HUES64 (cell line): ENCODE results near the gene ARMC10.
A peak's percentile ranks its signal among the peaks of the same experiment; 100 is the strongest.

Experiments
- H3K27ac ChIP-seq: 2 replicates; pipeline ENCODE4 v1.7.0; 2013; ENCODE audit warnings: low read depth, low read length, inconsistent platforms
- H3K27me3 ChIP-seq: 2 replicates; pipeline ENCODE4 v1.6.1; 2013; ENCODE audit warnings: mild to moderate bottlenecking, low read length; ENCODE audit not compliant: insufficient read depth
- H3K36me3 ChIP-seq: 2 replicates; pipeline ENCODE4 v1.6.1; 2013; ENCODE audit warnings: mild to moderate bottlenecking, low read length; ENCODE audit not compliant: insufficient read depth
- H3K4me1 ChIP-seq: 2 replicates; pipeline ENCODE4 v1.6.1; 2013; ENCODE audit warnings: mild to moderate bottlenecking, low read length, moderate library complexity; ENCODE audit not compliant: insufficient read depth
- H3K4me3 ChIP-seq: 2 replicates; pipeline ENCODE4 v1.5.1; 2013; ENCODE audit warnings: mild to moderate bottlenecking, low read length, moderate library complexity
- H3K9ac ChIP-seq: 2 replicates; pipeline ENCODE4 v1.6.1; 2013; ENCODE audit warnings: mild to moderate bottlenecking, low read depth, low read length
- H3K9me3 ChIP-seq: 2 replicates; pipeline ENCODE4 v1.6.1; 2013; ENCODE audit warnings: low read depth, low read length; ENCODE audit not compliant: insufficient read depth
- WGBS: fragments of 150-250, 120-280 bp; methylation state at CpG from one replicate; pipeline ENCODE4 v1.1.7; 2013; ENCODE audit warnings: missing lambda C conversion rate; 5-methylcytosine and 5-hydroxymethylcytosine counted together

ARMC10 gene

GRCh38 chr7:103058122-103058521, 16.8 kb upstream of the ARMC10 start:
- no peak overlapping the region for H3K27ac ChIP-seq
- no peaks in the 10 kb centered on the region for H3K27me3 ChIP-seq
- no peak overlapping the region for H3K9ac ChIP-seq
- 0 out of 2 replicates have a peak, but pooled peaks cover 9% of the 10 kb centered on the region for H3K36me3 ChIP-seq
- H3K9me3 ChIP-seq, result no peaks in the 10 kb centered on the region
- 0 out of 2 replicates have a peak, but pooled peaks cover 5% of the 10 kb centered on the region for H3K4me1 ChIP-seq
- H3K4me3 ChIP-seq, result no peak overlapping the region

- no peaks in the 10 kb centered on the region for H3K9me3 ChIP-seq
- no peak overlapping the region for H3K4me3 ChIP-seq
- 0 out of 2 replicates have a peak, but pooled peaks cover 5% of the 10 kb centered on the region for H3K4me1 ChIP-seq
- H3K27me3 ChIP-seq, result no peaks in the 10 kb centered on the region
- WGBS, result 93% methylated on average over 2 of the region's 2 CpGs
- no peak overlapping the region for H3K9ac ChIP-seq
- 0 out of 2 replicates have a peak, but pooled peaks cover 3% of the 10 kb centered on the region for H3K36me3 ChIP-seq
- H3K27ac ChIP-seq, result no peak overlapping the region
Observed at GRCh38 chr7:103059471-103059870, 15.5 kb upstream of the ARMC10 start.

- Histone ChIP-seq H3K4me1 (0 out of 2 replicates have a peak, but pooled peaks cover 5% of the 10 kb centered on the region), H3K9me3 (0 out of 2 replicates have a peak, but pooled peaks cover 2% of the 10 kb centered on the region), H3K27ac (no peak overlapping the region), H3K4me3 (no peak overlapping the region), H3K27me3 (no peaks in the 10 kb centered on the region), H3K9ac (no peak overlapping the region), H3K36me3 (no peaks in the 10 kb centered on the region)
- 84% methylated on average over 3 of the region's 3 CpGs for WGBS
Observed at GRCh38 chr7:103063895-103064294, 11.0 kb upstream of the ARMC10 start.

- H3K9ac ChIP-seq, result no peak overlapping the region
- no peaks in the 10 kb centered on the region for H3K27me3 ChIP-seq
- H3K9me3 ChIP-seq, result peaks cover 2% of the 10 kb centered on the region; the same call in 1 of the 2 replicates
- no peak overlapping the region for H3K4me3 ChIP-seq
- WGBS, result 10% methylated on average over 1 of the region's 1 CpG
- no peaks in the 10 kb centered on the region for H3K36me3 ChIP-seq
- no peak overlapping the region for H3K27ac ChIP-seq
- H3K4me1 ChIP-seq, result 0 out of 2 replicates have a peak, but pooled peaks cover 5% of the 10 kb centered on the region
Observed at GRCh38 chr7:103065667-103066066, 9.3 kb upstream of the ARMC10 start.

- no peaks in the 10 kb centered on the region for H3K36me3 ChIP-seq
- peaks cover 2% of the 10 kb centered on the region; the same call in 1 of the 2 replicates for H3K9me3 ChIP-seq
- H3K27me3 ChIP-seq, result no peaks in the 10 kb centered on the region
- no peak overlapping the region for H3K9ac ChIP-seq
- H3K27ac ChIP-seq, result no peak overlapping the region
- H3K4me1 ChIP-seq, result peaks cover 4% of the 10 kb centered on the region; the same call in 1 of the 2 replicates
- no peak overlapping the region for H3K4me3 ChIP-seq
- 94% methylated on average over 23 of the region's 23 CpGs for WGBS
Observed at GRCh38 chr7:103068414-103069403, 6.2 kb upstream of the ARMC10 start.

GRCh38 chr7:103071000-103071399, 3.9 kb upstream of the ARMC10 start:
- 93% methylated on average over 2 of the region's 2 CpGs for WGBS
- Histone ChIP-seq H3K9ac (no peak overlapping the region), H3K27ac (no peak overlapping the region), H3K4me1 (peaks cover 8% of the 10 kb centered on the region; the same call in 1 of the 2 replicates), H3K36me3 (no peaks in the 10 kb centered on the region), H3K4me3 (no peak overlapping the region), H3K9me3 (peaks cover 2% of the 10 kb centered on the region; the same call in 1 of the 2 replicates), H3K27me3 (no peaks in the 10 kb centered on the region)

- Histone ChIP-seq H3K27ac (no peak overlapping the region), H3K9me3 (no peaks in the 10 kb centered on the region; the same call in 1 of the 2 replicates), H3K9ac (peak overlapping the region; percentile 85), H3K36me3 (0 out of 2 replicates have a peak, but pooled peaks cover 4% of the 10 kb centered on the region), H3K4me1 (peaks cover 8% of the 10 kb centered on the region; the same call in 1 of the 2 replicates), H3K4me3 (peak overlapping the region; percentile 100), H3K27me3 (no peaks in the 10 kb centered on the region)
- WGBS, result 11% methylated on average over 6 of the region's 6 CpGs
Observed at GRCh38 chr7:103073989-103074518, 886 bp upstream of the ARMC10 start.

- Histone ChIP-seq H3K27me3 (no peaks in the 10 kb centered on the region), H3K4me3 (peak overlapping the region; percentile 100), H3K9ac (peak overlapping the region; percentile 85), H3K4me1 (peaks cover 8% of the 10 kb centered on the region; the same call in 1 of the 2 replicates), H3K36me3 (peaks cover 8% of the 10 kb centered on the region; the same call in 1 of the 2 replicates), H3K27ac (peak overlapping the region; percentile 91; the same call in 1 of the 2 replicates), H3K9me3 (no peaks in the 10 kb centered on the region)
- 1% methylated on average over 36 of the region's 36 CpGs for WGBS
Observed at GRCh38 chr7:103075337-103075918, 488 bp downstream of the ARMC10 start.

- H3K9me3 ChIP-seq, result no peaks in the 10 kb centered on the region
- WGBS, result 85% methylated on average over 7 of the region's 7 CpGs
- no peaks in the 10 kb centered on the region for H3K27me3 ChIP-seq
- H3K4me1 ChIP-seq, result peaks cover 10% of the 10 kb centered on the region
- no peak overlapping the region for H3K9ac ChIP-seq
- H3K4me3 ChIP-seq, result no peak overlapping the region
- H3K27ac ChIP-seq, result no peak overlapping the region
- H3K36me3 ChIP-seq, result peaks cover 8% of the 10 kb centered on the region; the same call in 1 of the 2 replicates
Observed at GRCh38 chr7:103076764-103077163, 1.8 kb downstream of the ARMC10 start.

- Histone ChIP-seq H3K27me3 (no peaks in the 10 kb centered on the region), H3K4me3 (no peak overlapping the region), H3K9ac (no peak overlapping the region), H3K4me1 (peaks cover 15% of the 10 kb centered on the region), H3K36me3 (peaks cover 8% of the 10 kb centered on the region; the same call in 1 of the 2 replicates), H3K9me3 (no peaks in the 10 kb centered on the region), H3K27ac (no peak overlapping the region)
- WGBS, result 99% methylated on average over 3 of the region's 3 CpGs
Observed at GRCh38 chr7:103077318-103077717, 2.4 kb downstream of the ARMC10 start.
